Osteoblast (primary cell): ENCODE results near the gene ACTG1. TPM values are rescaled to one million over a fixed set of nuclear protein-coding genes. Genes with fewer than 3 reads are reported as not detected.
A peak's percentile ranks its signal among the peaks of the same experiment; 100 is the strongest.

Source experiments
- DNase-seq: peaks from one replicate; pipeline ENCODE4 v3.0.0; 2011; ENCODE audit warnings: low spot score, mixed read lengths; ENCODE audit not compliant: insufficient read length; ENCODE audit errors: missing footprints
- H2AFZ ChIP-seq: 2 replicates; pipeline ENCODE4 v1.6.0; 2011; ENCODE audit warnings: mild to moderate bottlenecking, low read length
- H3K27ac ChIP-seq: 2 replicates; pipeline ENCODE4 v1.5.1; 2011; ENCODE audit warnings: mild to moderate bottlenecking, low read depth, low read length, moderate library complexity
- H3K27me3 ChIP-seq: 2 replicates; pipeline ENCODE4 v1.6.0; 2012; ENCODE audit warnings: mild to moderate bottlenecking, control low read depth, inconsistent platforms, low read length, moderate library complexity; ENCODE audit not compliant: insufficient read depth
- H3K36me3 ChIP-seq: 2 replicates; pipeline ENCODE4 v1.5.1; 2011; ENCODE audit warnings: mild to moderate bottlenecking, low read length, control low read depth, moderate library complexity; ENCODE audit not compliant: insufficient read depth
- H3K4me1 ChIP-seq: 2 replicates; pipeline ENCODE4 v1.5.1; 2011; ENCODE audit warnings: mild to moderate bottlenecking, low read length, control low read depth, moderate library complexity; ENCODE audit not compliant: insufficient read depth
- H3K4me2 ChIP-seq: 2 replicates; pipeline ENCODE4 v1.6.0; 2011; ENCODE audit warnings: mild to moderate bottlenecking, low read length; ENCODE audit not compliant: insufficient read depth
- H3K4me3 ChIP-seq: fragments of 200-600 bp; sonication (generic); 3 replicates; pipeline ENCODE4 v1.5.1; 2012; ENCODE audit warnings: mild to moderate bottlenecking, low read length, inconsistent platforms; ENCODE audit not compliant: insufficient read depth
- H3K79me2 ChIP-seq: 2 replicates; pipeline ENCODE4 v1.6.0; 2012; ENCODE audit warnings: mild to moderate bottlenecking, low read length, control low read depth, inconsistent platforms; ENCODE audit not compliant: insufficient read depth
- H3K9me3 ChIP-seq: 2 replicates; pipeline ENCODE4 v1.5.1; 2011; ENCODE audit warnings: low read depth, low read length, control low read depth
- H4K20me1 ChIP-seq: 2 replicates; pipeline ENCODE4 v1.6.0; 2012; ENCODE audit warnings: mild to moderate bottlenecking, low read length, control low read depth; ENCODE audit not compliant: insufficient read depth
- CTCF ChIP-seq: IDR thresholded peaks from 2 replicates; pipeline ENCODE4 v1.5.1; 2011; ENCODE audit warnings: mild to moderate bottlenecking, low read depth, low read length, moderate library complexity; ENCODE audit errors: extremely low read depth
- total RNA-seq: library from RNA; depleted of rRNA; stranded (reverse); fragments of >200 nt; gene quantifications from 2 replicates; pipeline ENCODE4 v1.2.3, GENCODE V29; 2012

Gene ACTG1
- total RNA-seq, 1 donor, result 13,273 TPM

GRCh38 chr17:81538651-81539570 is 26.3 kb upstream of the ACTG1 start:
- DNase-seq, result no peak
- Histone ChIP-seq H3K4me1 (no peaks in the 10 kb centered on the region), H3K27me3 (peaks cover 13% of the 10 kb centered on the region), H3K4me2 (no peak overlapping the region), H3K36me3 (peaks cover 22% of the 10 kb centered on the region), H3K9me3 (no peaks in the 10 kb centered on the region), H3K79me2 (no peaks in the 10 kb centered on the region), H3K27ac (no peak overlapping the region), H3K4me3 (no peak overlapping the region), H4K20me1 (peaks cover 21% of the 10 kb centered on the region), H2AFZ (no peak overlapping the region)
- TF ChIP-seq CTCF, result no peak

GRCh38 chr17:81537856-81538555 is 25.4 kb upstream of the ACTG1 start:
- Histone ChIP-seq H3K9me3 (no peaks in the 10 kb centered on the region), H3K4me2 (no peak overlapping the region), H3K36me3 (peaks cover 14% of the 10 kb centered on the region), H3K4me3 (no peak overlapping the region), H4K20me1 (peaks cover 21% of the 10 kb centered on the region), H3K27ac (no peak overlapping the region), H3K79me2 (no peaks in the 10 kb centered on the region), H3K4me1 (no peaks in the 10 kb centered on the region), H3K27me3 (peaks cover 13% of the 10 kb centered on the region), H2AFZ (no peak overlapping the region)
- DNase-seq, result no peak
- TF ChIP-seq CTCF, result no peak

- DNase-seq, result no peak
- Histone ChIP-seq H3K27me3 (peaks cover 13% of the 10 kb centered on the region), H3K9me3 (no peaks in the 10 kb centered on the region), H4K20me1 (peaks cover 18% of the 10 kb centered on the region), H3K27ac (no peak overlapping the region), H3K36me3 (peaks cover 8% of the 10 kb centered on the region), H3K4me1 (no peaks in the 10 kb centered on the region), H3K79me2 (no peaks in the 10 kb centered on the region), H3K4me2 (no peak overlapping the region), H2AFZ (no peak overlapping the region), H3K4me3 (no peak overlapping the region)
- TF ChIP-seq CTCF, result peak; percentile 37
Measured at GRCh38 chr17:81537343-81537855, 24.8 kb upstream of the ACTG1 start.
